ENCODE results near the gene DHRS4. TPM values are rescaled to one million over a fixed set of nuclear protein-coding genes. Genes with fewer than 3 reads are reported as not detected.

Gene DHRS4
- total and polyA plus RNA-seq, 9 of the 15 experiments (the other 6 are each of a cell fraction or from before 2014, with no cell fraction given) = 0.51 to 35.9 (median 10.1) TPM

DNA sequence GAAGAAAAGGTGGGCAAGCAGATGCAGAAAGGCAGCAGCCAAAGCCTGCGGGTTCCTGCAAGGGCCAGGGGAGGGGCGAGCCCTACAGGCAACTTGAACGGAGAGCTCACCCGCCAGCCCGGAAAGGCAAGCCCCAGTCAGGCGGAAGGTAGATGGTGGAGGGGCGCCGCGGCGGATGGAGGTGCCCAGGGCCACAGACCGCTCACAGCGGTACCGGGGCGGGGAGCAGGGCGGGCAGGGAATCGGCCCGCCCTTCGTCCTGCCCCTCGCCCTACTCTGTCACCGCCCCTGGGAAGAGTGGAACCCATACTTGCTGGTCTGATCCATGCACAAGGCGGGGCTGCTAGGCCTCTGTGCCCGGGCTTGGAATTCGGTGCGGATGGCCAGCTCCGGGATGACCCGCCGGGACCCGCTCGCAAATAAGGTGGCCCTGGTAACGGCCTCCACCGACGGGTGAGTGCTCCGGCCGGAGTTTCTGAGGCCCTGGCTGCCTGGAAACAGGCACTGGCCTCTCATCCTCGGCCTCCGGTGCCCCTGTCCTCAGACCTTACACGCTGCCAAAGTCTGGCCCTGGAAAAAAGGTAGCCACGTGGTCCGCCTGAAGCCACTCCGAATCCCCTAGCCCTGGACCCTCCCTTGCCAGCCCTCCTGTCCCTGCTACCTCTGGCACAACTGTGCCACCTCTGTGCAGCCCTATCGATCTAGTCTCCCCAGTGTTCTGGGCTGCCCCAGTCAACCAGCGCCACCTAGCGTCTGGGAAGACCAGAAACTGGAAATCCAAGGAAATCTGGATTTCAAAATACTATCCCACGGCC is at the start of gene DHRS4 (continued):
- TF ChIP-seq, protein P1, sequence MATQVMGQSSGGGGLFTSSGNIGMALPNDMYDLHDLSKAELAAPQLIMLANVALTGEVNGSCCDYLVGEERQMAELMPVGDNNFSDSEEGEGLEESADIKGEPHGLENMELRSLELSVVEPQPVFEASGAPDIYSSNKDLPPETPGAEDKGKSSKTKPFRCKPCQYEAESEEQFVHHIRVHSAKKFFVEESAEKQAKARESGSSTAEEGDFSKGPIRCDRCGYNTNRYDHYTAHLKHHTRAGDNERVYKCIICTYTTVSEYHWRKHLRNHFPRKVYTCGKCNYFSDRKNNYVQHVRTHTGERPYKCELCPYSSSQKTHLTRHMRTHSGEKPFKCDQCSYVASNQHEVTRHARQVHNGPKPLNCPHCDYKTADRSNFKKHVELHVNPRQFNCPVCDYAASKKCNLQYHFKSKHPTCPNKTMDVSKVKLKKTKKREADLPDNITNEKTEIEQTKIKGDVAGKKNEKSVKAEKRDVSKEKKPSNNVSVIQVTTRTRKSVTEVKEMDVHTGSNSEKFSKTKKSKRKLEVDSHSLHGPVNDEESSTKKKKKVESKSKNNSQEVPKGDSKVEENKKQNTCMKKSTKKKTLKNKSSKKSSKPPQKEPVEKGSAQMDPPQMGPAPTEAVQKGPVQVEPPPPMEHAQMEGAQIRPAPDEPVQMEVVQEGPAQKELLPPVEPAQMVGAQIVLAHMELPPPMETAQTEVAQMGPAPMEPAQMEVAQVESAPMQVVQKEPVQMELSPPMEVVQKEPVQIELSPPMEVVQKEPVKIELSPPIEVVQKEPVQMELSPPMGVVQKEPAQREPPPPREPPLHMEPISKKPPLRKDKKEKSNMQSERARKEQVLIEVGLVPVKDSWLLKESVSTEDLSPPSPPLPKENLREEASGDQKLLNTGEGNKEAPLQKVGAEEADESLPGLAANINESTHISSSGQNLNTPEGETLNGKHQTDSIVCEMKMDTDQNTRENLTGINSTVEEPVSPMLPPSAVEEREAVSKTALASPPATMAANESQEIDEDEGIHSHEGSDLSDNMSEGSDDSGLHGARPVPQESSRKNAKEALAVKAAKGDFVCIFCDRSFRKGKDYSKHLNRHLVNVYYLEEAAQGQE (IDR thresholded peaks at IDR 0.05; ENCODE audit: borderline replicate concordance) = peak; percentile 34; the same call in 1 of the 2 replicates
- TF ChIP-seq, protein P1 (CRISPR knock-in tag; IDR thresholded peaks at IDR 0.05; ENCODE audit: low read depth) = no peak
- peak; percentile 48 for TF ChIP-seq SP2 (IDR thresholded peaks at IDR 0.05; ENCODE audit: extremely low read depth, low read depth, low read length, poor library complexity, severe bottlenecking)
- peak; percentile 71 for TF ChIP-seq CC2D1A (IDR thresholded peaks at IDR 0.05)
- TF ChIP-seq U2AF2 (optimal IDR thresholded peaks at IDR 0.05; ENCODE audit: low read depth, low read length) = no peak
- TF ChIP-seq, protein P2, sequence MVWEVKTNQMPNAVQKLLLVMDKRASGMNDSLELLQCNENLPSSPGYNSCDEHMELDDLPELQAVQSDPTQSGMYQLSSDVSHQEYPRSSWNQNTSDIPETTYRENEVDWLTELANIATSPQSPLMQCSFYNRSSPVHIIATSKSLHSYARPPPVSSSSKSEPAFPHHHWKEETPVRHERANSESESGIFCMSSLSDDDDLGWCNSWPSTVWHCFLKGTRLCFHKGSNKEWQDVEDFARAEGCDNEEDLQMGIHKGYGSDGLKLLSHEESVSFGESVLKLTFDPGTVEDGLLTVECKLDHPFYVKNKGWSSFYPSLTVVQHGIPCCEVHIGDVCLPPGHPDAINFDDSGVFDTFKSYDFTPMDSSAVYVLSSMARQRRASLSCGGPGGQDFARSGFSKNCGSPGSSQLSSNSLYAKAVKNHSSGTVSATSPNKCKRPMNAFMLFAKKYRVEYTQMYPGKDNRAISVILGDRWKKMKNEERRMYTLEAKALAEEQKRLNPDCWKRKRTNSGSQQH (CRISPR knock-in tag; IDR thresholded peaks at IDR 0.05) = no peak
- peak; percentile 42; the same call in 1 of the 2 replicates for TF ChIP-seq KLF1 (tag; IDR thresholded peaks at IDR 0.05)
- TF ChIP-seq PCBP2 (IDR thresholded peaks at IDR 0.05; ENCODE audit: low read depth, low read length, poor library complexity, severe bottlenecking) = no peak
- TF ChIP-seq YY1 (IDR thresholded peaks at IDR 0.05; ENCODE audit: borderline replicate concordance in 1 of 3, control insufficient read depth in 1 of 3, extremely low read depth in 1 of 3, insufficient read depth in 3 of 3, insufficient read length in 1 of 3, insufficient replicate concordance in 2 of 3, low read depth in 1 of 3, low read length in 2 of 3) = no peak
- TF ChIP-seq, protein P3, sequence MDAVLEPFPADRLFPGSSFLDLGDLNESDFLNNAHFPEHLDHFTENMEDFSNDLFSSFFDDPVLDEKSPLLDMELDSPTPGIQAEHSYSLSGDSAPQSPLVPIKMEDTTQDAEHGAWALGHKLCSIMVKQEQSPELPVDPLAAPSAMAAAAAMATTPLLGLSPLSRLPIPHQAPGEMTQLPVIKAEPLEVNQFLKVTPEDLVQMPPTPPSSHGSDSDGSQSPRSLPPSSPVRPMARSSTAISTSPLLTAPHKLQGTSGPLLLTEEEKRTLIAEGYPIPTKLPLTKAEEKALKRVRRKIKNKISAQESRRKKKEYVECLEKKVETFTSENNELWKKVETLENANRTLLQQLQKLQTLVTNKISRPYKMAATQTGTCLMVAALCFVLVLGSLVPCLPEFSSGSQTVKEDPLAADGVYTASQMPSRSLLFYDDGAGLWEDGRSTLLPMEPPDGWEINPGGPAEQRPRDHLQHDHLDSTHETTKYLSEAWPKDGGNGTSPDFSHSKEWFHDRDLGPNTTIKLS (IDR thresholded peaks at IDR 0.05; ENCODE audit: borderline replicate concordance, low read depth) = 0 out of 2 replicates have a peak, but pooled peaks have one; percentile 14
- peak; percentile 66 for TF ChIP-seq SUPT5H (IDR thresholded peaks at IDR 0.05)
- peak; percentile 61 for TF ChIP-seq BRD9 (IDR thresholded peaks at IDR 0.05; ENCODE audit: low read depth, partially characterized antibody)
- no peak for TF ChIP-seq DIDO1 (tag; IDR thresholded peaks at IDR 0.05; ENCODE audit: low read depth)
